HEK293 (cell line): Measurements from ENCODE around the gene SMAD9.

ENCODE experiments used
- CTCF ChIA-PET: fragments of 350-600 bp; formaldehyde crosslinking; extraction: SDS; loops from one replicate; lab custom pipeline; 2021; ENCODE audit warnings: antibody characterized with exemption; lab: Yijun Ruan, JAX
- POLR2A ChIA-PET: fragments of 300-600 bp; formaldehyde crosslinking; extraction: SDS; loops from one replicate; lab custom pipeline; 2020; ENCODE audit warnings: antibody characterized with exemption, inconsistent platforms; lab: Yijun Ruan, JAX
- H3K27ac ChIP-seq: fragments of 200-500 bp; sonication (Bioruptor generic); 2 replicates; pipeline ENCODE4 v1.5.1; 2014; ENCODE audit warnings: low read depth, low read length, control low read depth, inconsistent platforms; ENCODE audit errors: extremely low read depth
- H3K36me3 ChIP-seq, 2 experiments: fragments of 200-500 bp in 1 of 2; sonication (Bioruptor generic) in 1 of 2; 1 replicate in 1 of 2; 2 replicates in 1 of 2; pipeline ENCODE4 v1.5.1; 2014 to 2017; ENCODE audit warnings: inconsistent platforms in 2 of 2, low read length in 2 of 2; ENCODE audit not compliant: control insufficient read depth in 2 of 2, insufficient read depth in 1 of 2
- H3K4me1 ChIP-seq: fragments of 200-500 bp; sonication (Bioruptor generic); 2 replicates; pipeline ENCODE4 v1.5.1; 2014; ENCODE audit warnings: mild to moderate bottlenecking, low read length, inconsistent platforms; ENCODE audit not compliant: control insufficient read depth, insufficient read depth
- H3K4me3 ChIP-seq: 2 replicates; pipeline ENCODE4 v1.5.1; 2011; ENCODE audit warnings: low read depth, mild to moderate bottlenecking, control low read depth, low read length, moderate library complexity
- H3K9me3 ChIP-seq: fragments of 200-500 bp; sonication (Bioruptor generic); 2 replicates; pipeline ENCODE4 v1.5.1; 2014; ENCODE audit warnings: low read depth, low read length, inconsistent platforms; ENCODE audit not compliant: control insufficient read depth, insufficient read depth
- FEZF1 ChIP-seq: fragments of 450-650 bp; formaldehyde crosslinking; IDR thresholded peaks from 2 replicates; pipeline ENCODE4 v1.5.1; 2016; ENCODE audit warnings: missing biosample characterization, missing genetic modification characterization
- KLF8 ChIP-seq: fragments of 450-650 bp; formaldehyde crosslinking; IDR thresholded peaks from 2 replicates; pipeline ENCODE4 v1.5.1; 2016; ENCODE audit warnings: missing biosample characterization, missing genetic modification characterization
- PRDM1 ChIP-seq: fragments of 450-650 bp; formaldehyde crosslinking; IDR thresholded peaks from 2 replicates; pipeline ENCODE4; 2016; ENCODE audit warnings: missing biosample characterization, missing genetic modification characterization
- SCRT1 ChIP-seq: fragments of 450-650 bp; formaldehyde crosslinking; IDR thresholded peaks from 2 replicates; pipeline ENCODE4 v1.5.1; 2016; ENCODE audit warnings: missing biosample characterization, missing genetic modification characterization, borderline replicate concordance
- TSHZ1 ChIP-seq: fragments of 450-650 bp; formaldehyde crosslinking; IDR thresholded peaks from 2 replicates; pipeline ENCODE4 v1.5.1; 2016; ENCODE audit warnings: missing biosample characterization, missing genetic modification characterization, borderline replicate concordance
- ZEB2 ChIP-seq: fragments of 450-650 bp; formaldehyde crosslinking; IDR thresholded peaks from 2 replicates; pipeline ENCODE4 v1.5.1; 2016; ENCODE audit warnings: missing biosample characterization, missing genetic modification characterization
- ZIC2 ChIP-seq: fragments of 450-650 bp; formaldehyde crosslinking; IDR thresholded peaks from 2 replicates; pipeline ENCODE4 v1.5.1; 2016; ENCODE audit warnings: missing biosample characterization, missing genetic modification characterization
- ZNF10 ChIP-seq: fragments of 450-650 bp; formaldehyde crosslinking; IDR thresholded peaks from 2 replicates; pipeline ENCODE4 v1.5.1; 2017; ENCODE audit warnings: missing biosample characterization, missing genetic modification characterization
- ZNF501 ChIP-seq: fragments of 450-650 bp; formaldehyde crosslinking; IDR thresholded peaks from 2 replicates; pipeline ENCODE4 v1.5.1; 2016; ENCODE audit warnings: missing biosample characterization, missing genetic modification characterization
- ZNF626 ChIP-seq: fragments of 450-650 bp; sonication (Bioruptor Pico); formaldehyde crosslinking; IDR thresholded peaks from 2 replicates; pipeline ENCODE4 v1.5.1; 2018; ENCODE audit warnings: missing biosample characterization, missing genetic modification characterization, inconsistent platforms
- ZSCAN23 ChIP-seq: fragments of 450-650 bp; formaldehyde crosslinking; IDR thresholded peaks from 2 replicates; pipeline ENCODE4 v1.5.1; 2016; ENCODE audit warnings: missing biosample characterization, missing genetic modification characterization
- TF ChIP-seq, protein P1 (sequence below): fragments of 450-650 bp; formaldehyde crosslinking; IDR thresholded peaks from 2 replicates; pipeline ENCODE4 v1.5.1; 2016; ENCODE audit warnings: missing biosample characterization, missing genetic modification characterization
- TF ChIP-seq, protein P2 (sequence below): fragments of 450-650 bp; formaldehyde crosslinking; IDR thresholded peaks from 2 replicates; pipeline ENCODE4 v1.5.1; 2016; ENCODE audit warnings: missing biosample characterization, missing genetic modification characterization
- TF ChIP-seq, protein P3 (sequence below): fragments of 450-650 bp; formaldehyde crosslinking; IDR thresholded peaks from 2 replicates; pipeline ENCODE4 v1.5.1; 2016; ENCODE audit warnings: missing biosample characterization, missing genetic modification characterization

The SMAD9 gene

DNA sequence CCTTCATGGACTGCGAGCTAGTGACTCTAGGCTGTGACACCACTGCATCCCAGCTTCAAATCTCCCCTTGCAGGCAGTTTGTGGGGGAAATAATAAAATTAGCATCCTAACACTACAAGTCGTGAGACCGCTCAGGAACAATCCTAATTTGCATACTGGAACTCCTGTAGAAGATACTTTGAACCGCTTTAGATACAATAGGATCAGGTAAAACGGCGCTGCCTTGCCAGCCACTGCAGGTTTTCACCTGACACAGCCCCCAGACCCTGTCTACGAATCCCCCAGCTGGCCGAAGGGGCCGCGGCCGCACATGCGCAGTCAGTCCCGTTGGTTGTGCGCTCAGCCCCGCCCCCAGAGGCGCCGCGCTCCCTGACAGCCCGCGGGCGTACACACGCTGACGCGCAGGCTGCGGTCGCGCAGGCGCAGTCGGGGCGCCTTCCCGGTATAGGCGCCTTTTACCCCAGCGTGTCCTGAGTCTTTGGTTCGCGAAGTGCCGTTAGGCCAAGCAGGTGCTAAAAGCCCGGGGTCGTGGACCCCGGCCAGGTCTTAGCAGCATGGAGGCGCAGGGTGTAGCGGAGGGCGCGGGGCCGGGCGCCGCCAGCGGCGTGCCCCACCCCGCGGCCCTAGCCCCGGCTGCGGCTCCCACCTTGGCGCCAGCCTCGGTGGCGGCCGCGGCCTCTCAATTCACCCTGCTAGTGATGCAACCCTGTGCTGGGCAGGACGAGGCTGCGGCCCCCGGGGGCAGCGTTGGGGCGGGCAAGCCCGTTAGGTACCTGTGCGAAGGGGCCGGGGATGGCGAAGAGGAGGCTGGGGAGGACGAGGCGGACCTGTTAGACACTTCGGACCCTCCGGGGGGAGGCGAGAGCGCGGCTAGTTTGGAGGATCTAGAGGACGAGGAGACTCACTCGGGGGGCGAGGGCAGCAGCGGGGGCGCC is 101.0 kb downstream of the SMAD9 start, which contains the start of gene RFXAP (continued):
- TF ChIP-seq, protein P1, sequence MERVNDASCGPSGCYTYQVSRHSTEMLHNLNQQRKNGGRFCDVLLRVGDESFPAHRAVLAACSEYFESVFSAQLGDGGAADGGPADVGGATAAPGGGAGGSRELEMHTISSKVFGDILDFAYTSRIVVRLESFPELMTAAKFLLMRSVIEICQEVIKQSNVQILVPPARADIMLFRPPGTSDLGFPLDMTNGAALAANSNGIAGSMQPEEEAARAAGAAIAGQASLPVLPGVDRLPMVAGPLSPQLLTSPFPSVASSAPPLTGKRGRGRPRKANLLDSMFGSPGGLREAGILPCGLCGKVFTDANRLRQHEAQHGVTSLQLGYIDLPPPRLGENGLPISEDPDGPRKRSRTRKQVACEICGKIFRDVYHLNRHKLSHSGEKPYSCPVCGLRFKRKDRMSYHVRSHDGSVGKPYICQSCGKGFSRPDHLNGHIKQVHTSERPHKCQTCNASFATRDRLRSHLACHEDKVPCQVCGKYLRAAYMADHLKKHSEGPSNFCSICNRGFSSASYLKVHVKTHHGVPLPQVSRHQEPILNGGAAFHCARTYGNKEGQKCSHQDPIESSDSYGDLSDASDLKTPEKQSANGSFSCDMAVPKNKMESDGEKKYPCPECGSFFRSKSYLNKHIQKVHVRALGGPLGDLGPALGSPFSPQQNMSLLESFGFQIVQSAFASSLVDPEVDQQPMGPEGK (tag by site-specific recombination): peak; percentile 93
- 0 out of 2 replicates have a peak, but pooled peaks have one; percentile 14 for TF ChIP-seq ZEB2 (tag by site-specific recombination)
- no peak for TF ChIP-seq TSHZ1 (tag by site-specific recombination)
- 0 out of 2 replicates have a peak, but pooled peaks have one; percentile 49 for TF ChIP-seq ZNF501
- TF ChIP-seq, protein P2, sequence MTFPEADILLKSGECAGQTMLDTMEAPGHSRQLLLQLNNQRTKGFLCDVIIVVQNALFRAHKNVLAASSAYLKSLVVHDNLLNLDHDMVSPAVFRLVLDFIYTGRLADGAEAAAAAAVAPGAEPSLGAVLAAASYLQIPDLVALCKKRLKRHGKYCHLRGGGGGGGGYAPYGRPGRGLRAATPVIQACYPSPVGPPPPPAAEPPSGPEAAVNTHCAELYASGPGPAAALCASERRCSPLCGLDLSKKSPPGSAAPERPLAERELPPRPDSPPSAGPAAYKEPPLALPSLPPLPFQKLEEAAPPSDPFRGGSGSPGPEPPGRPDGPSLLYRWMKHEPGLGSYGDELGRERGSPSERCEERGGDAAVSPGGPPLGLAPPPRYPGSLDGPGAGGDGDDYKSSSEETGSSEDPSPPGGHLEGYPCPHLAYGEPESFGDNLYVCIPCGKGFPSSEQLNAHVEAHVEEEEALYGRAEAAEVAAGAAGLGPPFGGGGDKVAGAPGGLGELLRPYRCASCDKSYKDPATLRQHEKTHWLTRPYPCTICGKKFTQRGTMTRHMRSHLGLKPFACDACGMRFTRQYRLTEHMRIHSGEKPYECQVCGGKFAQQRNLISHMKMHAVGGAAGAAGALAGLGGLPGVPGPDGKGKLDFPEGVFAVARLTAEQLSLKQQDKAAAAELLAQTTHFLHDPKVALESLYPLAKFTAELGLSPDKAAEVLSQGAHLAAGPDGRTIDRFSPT: peak; percentile 72
- peak; percentile 21; the same call in 1 of the 2 replicates for TF ChIP-seq KLF8 (tag by site-specific recombination)
- 0 out of 2 replicates have a peak, but pooled peaks have one; percentile 11 for TF ChIP-seq ZIC2
- TF ChIP-seq SCRT1 (tag by site-specific recombination): no peak
- 0 out of 2 replicates have a peak, but pooled peaks have one; percentile 13 for TF ChIP-seq ZSCAN23 (tag by site-specific recombination)

DNA sequence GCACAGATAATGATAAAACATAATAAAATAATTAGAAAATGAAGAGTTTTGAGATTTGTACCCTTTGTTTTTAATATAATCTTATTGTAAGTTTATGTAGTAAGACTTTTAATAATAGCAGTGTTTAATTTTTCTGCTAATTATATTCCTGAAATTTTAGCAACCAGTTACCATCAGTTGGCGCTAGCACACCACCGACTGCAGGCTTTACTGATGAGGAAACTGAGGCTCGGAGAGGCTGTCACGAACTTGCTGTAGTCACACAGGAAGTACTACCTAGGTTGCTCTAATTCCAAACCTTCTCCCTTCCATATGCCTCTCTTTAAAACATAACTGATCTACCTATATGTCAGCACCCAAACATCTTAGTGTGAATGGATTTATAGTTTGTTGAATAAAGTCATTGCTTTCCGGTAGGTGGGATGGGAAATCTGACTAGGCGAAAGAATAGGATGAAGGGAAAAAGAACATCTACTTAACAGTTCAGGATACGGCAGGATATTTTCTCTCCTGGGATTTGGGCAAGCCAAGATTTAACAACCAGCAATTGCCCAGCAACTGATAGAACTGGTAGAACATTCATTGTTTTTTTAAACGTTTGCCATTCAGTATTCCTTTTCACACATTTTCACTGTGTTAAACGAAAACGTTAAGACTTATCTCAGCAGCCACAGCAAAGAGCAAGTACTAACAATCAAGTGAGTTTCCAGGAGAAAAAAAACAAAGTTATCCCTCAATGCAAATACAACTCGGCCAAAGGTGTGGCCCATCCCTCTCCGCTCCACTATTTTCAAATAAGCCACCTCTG is 101.8 kb downstream of the SMAD9 start:
- CTCF ChIA-PET: no interaction called here

More for the DNA sequence above, 101.8 kb downstream of the SMAD9 start:
- peaks cover 0 to 3% of the 10 kb centered on the region in 2 experiments; a peak in 2 of 3 replicates for H3K36me3 ChIP-seq
- TF ChIP-seq ZNF626 (no peak), ZNF10 (tag by site-specific recombination) (peak; percentile 78), PRDM1 (tag by site-specific recombination) (peak; percentile 54), FEZF1 (peak; percentile 39; the same call in 1 of the 2 replicates)
- TF ChIP-seq, protein P3, sequence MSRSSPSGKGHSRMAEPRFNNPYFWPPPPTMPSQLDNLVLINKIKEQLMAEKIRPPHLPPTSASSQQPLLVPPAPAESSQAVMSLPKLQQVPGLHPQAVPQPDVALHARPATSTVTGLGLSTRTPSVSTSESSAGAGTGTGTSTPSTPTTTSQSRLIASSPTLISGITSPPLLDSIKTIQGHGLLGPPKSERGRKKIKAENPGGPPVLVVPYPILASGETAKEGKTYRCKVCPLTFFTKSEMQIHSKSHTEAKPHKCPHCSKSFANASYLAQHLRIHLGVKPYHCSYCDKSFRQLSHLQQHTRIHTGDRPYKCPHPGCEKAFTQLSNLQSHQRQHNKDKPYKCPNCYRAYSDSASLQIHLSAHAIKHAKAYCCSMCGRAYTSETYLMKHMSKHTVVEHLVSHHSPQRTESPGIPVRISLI (tag by site-specific recombination): peak; percentile 81
- H3K4me3 ChIP-seq: peak overlapping the region; percentile 73
- no peaks in the 10 kb centered on the region for H3K9me3 ChIP-seq
- H3K4me1 ChIP-seq: peaks cover 8% of the 10 kb centered on the region
- H3K27ac ChIP-seq: no peak overlapping the region
- POLR2A ChIA-PET: no interaction called here
